Stimulated activated CD8-positive, alpha-beta memory T cell treated with anti-CD3 and anti-CD28 coated beads, Interleukin-2, amount 100 ng/mL, for 48 hours (primary cell): ENCODE results near the gene LHPP.

Source experiments
- DNase-seq, 2 donors: peaks; one replicate each; pipeline ENCODE4 v3.0.0-alpha.2; 2020; ENCODE audit warnings: low read depth in 2 of 2

Gene LHPP

DNA sequence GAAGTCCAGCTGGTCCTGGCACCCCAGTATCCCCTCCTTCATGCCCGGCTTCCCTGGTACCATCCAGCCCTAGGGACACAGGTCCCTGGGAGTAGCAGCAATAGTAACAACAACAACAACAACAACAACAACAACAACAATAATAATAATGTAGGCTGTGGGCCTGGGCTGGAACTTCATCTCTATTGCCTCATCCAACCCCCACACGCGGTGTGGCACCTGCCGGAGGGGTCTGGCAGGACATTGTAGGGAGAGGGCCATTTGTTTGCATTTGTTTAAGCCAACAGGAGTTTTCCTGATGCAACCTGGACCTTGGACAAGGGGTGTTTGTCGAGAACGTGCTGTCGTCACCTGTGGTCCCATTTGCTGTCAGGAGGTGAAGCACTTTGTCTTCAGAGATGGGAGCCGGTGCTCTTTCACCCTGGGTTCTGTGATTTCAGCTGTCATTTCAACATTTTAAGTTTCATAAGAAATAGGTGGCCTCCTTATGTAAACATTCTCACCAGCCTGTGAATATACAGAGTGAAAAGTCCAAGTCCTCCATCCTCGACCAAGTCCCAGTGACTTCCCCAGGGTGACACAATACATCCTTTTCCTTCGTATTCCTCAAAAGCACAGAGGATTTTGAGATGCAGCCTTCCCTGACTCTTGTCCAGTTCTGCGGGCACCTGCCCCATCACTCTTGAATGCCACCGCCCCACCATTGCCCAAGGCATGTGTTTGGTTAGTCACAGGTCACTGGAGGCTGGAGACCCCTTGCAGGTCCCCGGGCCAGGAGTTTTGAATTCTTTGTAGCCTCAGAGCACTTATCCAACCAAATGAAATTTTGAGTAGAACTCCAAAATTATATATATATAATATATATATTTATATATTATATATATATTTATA lies 9.2 kb downstream of the LHPP start:
- DNase-seq = no peak

DNA sequence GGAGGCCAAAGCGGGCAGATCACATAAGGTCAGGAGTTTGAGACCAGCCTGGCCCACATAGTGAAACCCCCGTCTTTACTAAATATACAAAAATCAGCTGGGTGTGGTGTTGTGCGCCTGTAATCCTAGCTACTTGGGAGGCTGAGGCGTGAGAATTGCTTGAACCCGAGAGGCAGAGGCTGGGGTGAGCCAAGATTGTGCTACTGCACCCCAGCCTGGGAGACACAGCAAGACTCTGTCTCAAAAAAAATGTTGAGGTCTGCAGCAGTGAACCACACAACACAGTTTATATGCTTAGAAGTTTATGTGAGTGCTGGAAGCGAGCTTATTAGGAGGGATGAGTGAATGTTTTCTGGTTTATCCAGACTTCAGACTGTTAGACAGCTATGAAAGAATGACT lies 10.4 kb downstream of the LHPP start:
- DNase-seq = no peak

- DNase-seq = no peak
Measured at GRCh38 chr10:124473070-124473469, 11.4 kb downstream of the LHPP start.

DNA sequence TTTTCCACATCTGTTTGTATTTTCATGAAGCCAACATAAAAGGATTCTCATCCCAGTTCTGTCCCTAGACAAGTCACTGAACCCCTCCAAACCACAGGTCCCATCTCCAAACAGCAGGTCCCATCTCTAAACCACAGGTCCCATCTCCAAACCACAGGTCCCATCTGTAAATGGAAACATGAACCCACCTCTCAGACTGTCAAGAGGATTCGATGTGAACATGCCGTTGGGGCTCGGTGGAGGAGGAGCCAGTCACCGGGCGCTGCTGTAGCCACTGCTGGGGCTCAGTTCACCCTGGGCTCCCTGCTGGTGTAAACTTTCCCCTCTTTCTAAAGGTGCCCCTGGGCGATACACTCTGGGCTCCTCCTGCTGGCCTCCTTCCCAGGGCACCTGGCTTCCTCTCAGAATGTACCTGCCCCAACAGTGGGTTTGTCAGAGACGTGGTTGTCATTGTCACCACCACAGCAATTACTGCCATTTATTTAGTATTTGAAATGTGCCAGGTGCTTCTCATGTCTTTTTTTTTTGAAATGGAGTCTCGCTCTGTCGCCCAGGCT lies 13.0 kb downstream of the LHPP start:
- no peak for DNase-seq

DNA sequence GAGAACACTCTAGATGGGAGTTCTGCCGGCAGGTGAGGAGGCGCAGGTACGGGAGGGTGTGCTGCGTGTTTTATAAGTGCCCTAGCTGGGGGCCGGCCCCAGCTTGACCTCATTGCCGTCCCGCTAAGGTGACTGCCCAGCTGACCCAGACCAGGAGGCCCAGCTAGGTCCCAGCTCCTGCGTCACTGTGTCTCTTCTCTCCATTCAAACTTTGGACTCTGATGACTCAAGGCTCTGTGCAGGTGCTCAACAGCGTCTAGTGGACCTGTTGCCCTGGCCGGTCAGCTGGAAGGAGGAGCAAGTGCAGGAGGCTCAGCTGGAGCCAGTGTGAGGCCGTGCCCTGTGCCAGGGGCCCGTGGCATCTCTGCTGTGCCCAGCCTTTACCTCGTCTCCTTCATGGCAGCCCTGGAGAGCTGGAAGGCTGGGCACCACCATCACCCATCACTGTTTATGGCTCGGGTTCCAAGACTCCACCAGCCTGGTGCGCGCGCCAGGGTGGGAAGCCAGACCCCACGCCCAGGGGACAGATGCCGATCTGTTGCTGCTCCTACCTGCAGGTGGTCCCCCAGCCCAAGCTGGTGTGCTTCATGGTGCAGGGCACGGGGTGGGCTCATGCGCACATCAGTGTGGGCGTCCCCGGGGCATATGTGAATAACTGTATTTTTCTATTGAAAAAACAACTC lies 14.6 kb downstream of the LHPP start:
- DNase-seq = no peak

GRCh38 chr10:124477614-124478363 lies 16.2 kb downstream of the LHPP start:
- DNase-seq = no peak

DNA sequence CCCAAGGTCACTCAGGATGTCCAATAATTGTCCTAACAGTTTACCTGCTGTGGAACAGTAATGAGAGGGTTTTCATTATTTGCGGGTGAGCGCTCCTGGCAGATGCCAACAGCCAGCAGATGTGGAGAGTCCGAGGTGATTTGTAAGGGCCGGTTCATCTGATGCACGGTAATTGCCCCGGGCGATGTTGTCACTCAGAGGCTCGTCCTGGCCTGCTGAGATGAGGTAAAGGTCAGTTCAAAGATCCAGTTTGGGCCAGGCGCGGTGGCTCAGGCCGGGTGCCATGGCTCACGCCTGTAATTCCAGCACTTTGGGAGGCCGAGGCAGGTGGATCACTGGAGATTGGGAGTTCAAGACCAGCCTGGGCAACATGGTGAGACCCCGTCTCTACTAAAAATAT lies 16.9 kb downstream of the LHPP start:
- DNase-seq = no peak

- DNase-seq = no peak
Measured at GRCh38 chr10:124480860-124481259, 19.2 kb downstream of the LHPP start.

- no peak for DNase-seq
Measured at GRCh38 chr10:124481717-124482116, 20.1 kb downstream of the LHPP start.

- no peak for DNase-seq
Measured at GRCh38 chr10:124482236-124482800, 20.7 kb downstream of the LHPP start.

DNA sequence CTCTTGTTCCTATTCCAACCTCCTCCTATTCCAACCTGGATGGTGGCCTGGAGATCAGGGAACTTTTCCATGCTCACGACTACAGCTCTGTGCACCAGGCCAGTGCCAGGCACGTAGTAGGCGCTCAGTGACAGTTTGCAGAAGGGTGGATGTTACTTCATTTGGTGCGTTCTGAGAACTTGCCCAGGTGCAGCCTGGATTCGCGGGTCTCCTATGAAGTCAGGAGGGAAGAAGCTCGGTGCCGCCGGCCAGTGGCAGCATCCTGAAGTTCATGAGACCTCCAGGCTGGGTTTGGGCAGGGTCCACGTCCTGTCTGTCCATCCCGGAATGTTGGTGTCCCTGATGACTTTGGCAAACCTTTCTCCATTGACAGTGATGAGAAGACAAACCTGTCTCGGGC lies 21.3 kb downstream of the LHPP start:
- no peak for DNase-seq

GRCh38 chr10:124484031-124484430 lies 22.4 kb downstream of the LHPP start:
- DNase-seq = no peak

DNA sequence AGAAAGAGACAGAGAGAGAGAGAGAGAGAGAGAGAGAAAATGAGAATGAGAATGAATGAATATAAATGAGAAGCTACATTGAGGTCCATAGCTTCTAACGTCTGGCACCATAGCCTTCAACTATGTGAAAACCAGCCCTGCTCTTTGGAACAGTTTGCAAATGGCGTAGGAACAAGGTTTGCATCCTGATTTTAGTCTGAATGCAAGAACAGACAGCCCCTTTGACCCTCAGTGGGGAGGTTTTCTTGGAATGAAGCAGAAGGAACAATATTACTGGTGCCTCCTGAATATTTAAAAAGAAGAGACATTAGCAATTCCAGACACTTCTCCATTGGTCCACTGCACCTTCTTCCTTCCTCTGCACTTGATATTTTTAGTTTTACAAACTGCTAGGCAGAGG lies 23.0 kb downstream of the LHPP start:
- DNase-seq = no peak

GRCh38 chr10:124486635-124487034 lies 25.0 kb downstream of the LHPP start:
- no peak for DNase-seq

DNA sequence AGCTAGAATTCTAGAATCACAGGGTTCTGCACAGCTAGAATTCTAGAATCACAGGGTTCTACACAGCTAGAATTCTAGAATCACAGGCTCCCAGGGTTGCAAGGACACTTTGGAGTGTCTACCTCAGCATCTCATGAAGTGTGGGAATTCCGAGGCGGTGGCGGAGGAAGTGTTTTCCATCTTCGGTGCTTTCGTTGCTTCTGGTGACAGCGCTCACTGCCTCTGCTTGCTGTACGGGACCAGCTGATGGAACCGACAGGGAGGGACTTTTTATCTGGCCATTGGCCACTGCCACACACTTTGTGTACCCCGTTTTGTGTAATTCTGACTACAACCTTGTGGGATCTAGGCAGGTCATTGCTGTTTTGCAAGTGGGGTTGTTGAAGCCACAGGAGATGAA lies 29.5 kb downstream of the LHPP start:
- DNase-seq = no peak

- DNase-seq = no peak
Measured at GRCh38 chr10:124492266-124492665, 30.6 kb downstream of the LHPP start.

DNA sequence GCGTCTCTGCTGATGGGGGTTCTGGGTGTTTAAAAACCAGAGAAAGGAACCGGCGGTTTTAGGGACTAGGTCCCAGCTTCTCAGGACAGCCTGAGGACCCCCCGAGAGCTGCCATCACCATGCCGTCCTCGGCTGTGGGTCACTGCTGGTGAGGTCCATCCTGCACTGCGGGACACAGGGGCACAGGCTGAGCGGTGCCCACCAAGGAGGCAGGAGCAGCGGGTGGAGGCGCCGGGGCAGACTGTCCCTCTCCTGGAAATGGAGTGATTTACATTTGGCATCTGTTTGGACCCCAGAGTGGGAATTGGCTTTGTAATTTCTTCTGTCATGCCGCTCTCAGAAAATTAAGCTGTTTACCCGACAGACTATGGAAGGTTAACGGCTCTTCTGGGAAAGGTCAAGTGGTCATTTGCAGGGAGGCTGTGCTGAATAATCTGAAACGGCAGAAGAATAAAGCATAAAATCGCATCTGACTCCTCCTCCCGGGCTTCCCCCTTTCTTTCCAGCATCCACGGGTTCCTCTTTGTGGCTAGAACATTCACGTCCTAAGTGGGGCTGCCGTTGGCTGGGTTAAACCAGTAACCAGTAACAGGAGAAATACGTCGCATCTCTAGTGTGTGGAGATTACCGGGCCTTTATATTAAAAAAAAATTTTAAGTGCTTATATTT lies 31.7 kb downstream of the LHPP start:
- DNase-seq = no peak

- DNase-seq = no peak
Measured at GRCh38 chr10:124494046-124494807, 32.6 kb downstream of the LHPP start.

GRCh38 chr10:124495162-124495561 lies 33.5 kb downstream of the LHPP start:
- DNase-seq = no peak

DNA sequence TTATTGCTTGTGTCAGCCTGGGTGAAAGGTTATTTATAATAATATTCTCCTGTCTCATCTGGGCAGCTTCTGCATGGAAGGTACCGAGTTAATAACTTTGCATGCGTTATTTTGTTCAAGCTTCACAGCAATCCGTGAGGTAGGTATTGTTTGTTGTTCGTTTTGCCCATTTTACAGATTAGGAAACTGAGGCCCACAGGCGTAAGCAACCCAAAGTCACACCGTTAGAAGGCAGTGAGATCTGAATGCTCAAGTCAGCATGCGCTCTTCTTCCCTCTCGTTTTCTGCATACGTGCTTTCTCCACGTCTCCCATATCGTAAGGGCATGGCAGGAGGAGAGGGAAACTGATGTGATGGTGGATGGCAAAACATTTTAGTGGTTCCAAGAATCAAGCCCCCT lies 34.1 kb downstream of the LHPP start:
- no peak for DNase-seq

DNA sequence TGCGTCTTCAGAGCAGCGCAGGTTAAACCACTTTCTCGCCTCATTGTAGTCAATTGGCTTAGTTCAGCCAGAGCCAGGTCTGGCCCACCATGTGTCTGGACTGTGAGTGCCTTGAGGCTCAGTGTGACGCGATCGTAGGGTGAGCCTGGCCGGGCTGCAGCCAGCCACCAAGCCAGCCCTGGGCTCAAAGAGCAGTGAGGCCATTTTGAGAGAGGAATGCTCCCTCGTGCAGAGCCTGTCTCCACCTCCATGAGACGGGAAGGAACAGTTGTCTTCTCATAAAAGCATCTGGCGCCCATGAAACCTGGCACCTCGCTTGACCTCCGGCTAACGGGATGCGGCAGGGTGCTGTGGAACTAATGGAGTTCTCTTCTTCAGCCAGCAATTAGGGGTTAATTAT lies 34.5 kb downstream of the LHPP start:
- no peak for DNase-seq
